ENCODE measurements around the gene TCF4.

GRCh38 chr18:55402731-55403405 lies 185.1 kb downstream of the TCF4 start:
- TF ChIP-seq CTCF (IDR thresholded peaks at IDR 0.05) (no peak), EP300 (IDR thresholded peaks at IDR 0.05) (no peak), POLR2A (IDR thresholded peaks at IDR 0.05) (no peak)

All from upper lobe of left lung (tissue), 4 donors.